ENCODE results near the gene PNLDC1.
A peak's percentile ranks its signal among the peaks of the same experiment; 100 is the strongest.
"Not testable (repeated sequence)": the region's sequence is repeated elsewhere in the genome, so short reads cannot be mapped to it uniquely, and the experiment has no call there.

Gene PNLDC1

GRCh38 chr6:159778131-159778530 lies 21.9 kb upstream of the PNLDC1 start:
- DNase-seq (ENCODE audit: insufficient read length, low spot score) (no peak), FAIRE-seq (no peak)

GRCh38 chr6:159778542-159779103 lies 21.5 kb upstream of the PNLDC1 start:
- DNase-seq (ENCODE audit: insufficient read length, low spot score) (no peak), FAIRE-seq (no peak)

GRCh38 chr6:159788276-159788675 lies 11.8 kb upstream of the PNLDC1 start:
- no peak for DNase-seq (ENCODE audit: insufficient read length, low spot score)
- FAIRE-seq, result no peak

GRCh38 chr6:159788753-159789376 lies 11.2 kb upstream of the PNLDC1 start:
- DNase-seq (ENCODE audit: insufficient read length, low spot score), result no peak
- peak; percentile 64 for FAIRE-seq

- DNase-seq (ENCODE audit: insufficient read length, low spot score) (peak; percentile 81), FAIRE-seq (peak; percentile 99)
Measured at GRCh38 chr6:159789377-159790148, 10.5 kb upstream of the PNLDC1 start, which contains the start of gene TCP1. TCP1 (minus strand) TSS chr6:159789602; CDS start chr6:159789468, 134 bp downstream.

GRCh38 chr6:159790149-159790955 lies 9.7 kb upstream of the PNLDC1 start, which contains the start of gene MRPL18:
MRPL18 (plus strand) TSS chr6:159790467; CDS start chr6:159790588, 121 bp downstream.
- DNase-seq (ENCODE audit: insufficient read length, low spot score) (peak; percentile 67), FAIRE-seq (peak; percentile 99)

- no peak for DNase-seq (ENCODE audit: insufficient read length, low spot score)
- FAIRE-seq, result no peak
Measured at GRCh38 chr6:159790956-159791598, 9.0 kb upstream of the PNLDC1 start.

GRCh38 chr6:159794976-159795375 lies 5.1 kb upstream of the PNLDC1 start:
- not testable (repeated sequence) for FAIRE-seq; DNase-seq (ENCODE audit: insufficient read length, low spot score)

GRCh38 chr6:159797554-159797953 lies 2.5 kb upstream of the PNLDC1 start:
- FAIRE-seq, result no peak
- DNase-seq (ENCODE audit: insufficient read length, low spot score), result no peak

- FAIRE-seq, result no peak
- no peak for DNase-seq (ENCODE audit: insufficient read length, low spot score)
Measured at GRCh38 chr6:159801935-159802334, 1.9 kb downstream of the PNLDC1 start.

- FAIRE-seq, result no peak
- no peak for DNase-seq (ENCODE audit: insufficient read length, low spot score)
Measured at GRCh38 chr6:159804504-159804903, 4.4 kb downstream of the PNLDC1 start.

- FAIRE-seq, result peak; percentile 42
- no peak for DNase-seq (ENCODE audit: insufficient read length, low spot score)
Measured at GRCh38 chr6:159805440-159806020, 5.5 kb downstream of the PNLDC1 start.

- no peak for DNase-seq (ENCODE audit: insufficient read length, low spot score)
- no peak for FAIRE-seq
Measured at GRCh38 chr6:159806021-159806458, 6.0 kb downstream of the PNLDC1 start.

- no peak for FAIRE-seq
- no peak for DNase-seq (ENCODE audit: insufficient read length, low spot score)
Measured at GRCh38 chr6:159807150-159807858, 7.2 kb downstream of the PNLDC1 start.

GRCh38 chr6:159808647-159809046 lies 8.6 kb downstream of the PNLDC1 start:
- FAIRE-seq, result no peak
- no peak for DNase-seq (ENCODE audit: insufficient read length, low spot score)

- FAIRE-seq, result no peak
Measured at GRCh38 chr6:159809149-159809548, 9.1 kb downstream of the PNLDC1 start.

GRCh38 chr6:159813781-159814180 lies 13.7 kb downstream of the PNLDC1 start:
- FAIRE-seq (no peak), DNase-seq (ENCODE audit: insufficient read length, low spot score) (no peak)

More at GRCh38 chr6:159809149-159809548, 9.1 kb downstream of the PNLDC1 start:
- no peak for DNase-seq (ENCODE audit: insufficient read length, low spot score)

- FAIRE-seq, result no peak
Measured at GRCh38 chr6:159815410-159815809, 15.3 kb downstream of the PNLDC1 start.

GRCh38 chr6:159816775-159817174 lies 16.7 kb downstream of the PNLDC1 start:
- FAIRE-seq; DNase-seq (ENCODE audit: insufficient read length, low spot score): not testable (repeated sequence)

More at GRCh38 chr6:159815410-159815809, 15.3 kb downstream of the PNLDC1 start:
- DNase-seq (ENCODE audit: insufficient read length, low spot score), result no peak
